Measurements from ENCODE around the gene TBXAS1. TPM values are rescaled to one million over a fixed set of nuclear protein-coding genes. Genes with fewer than 3 reads are reported as not detected.
A peak's percentile ranks its signal among the peaks of the same experiment; 100 is the strongest.

Gene TBXAS1
- total RNA-seq, 1 donor from 2014 or later: not detected

- DNase-seq: no peak
- TF ChIP-seq CTCF (IDR thresholded peaks at IDR 0.05; ENCODE audit: partially characterized antibody, unreplicated experiment): no peak
- peaks cover 6% of the 10 kb centered on the region for H3K27me3 Mint-ChIP-seq (ENCODE audit: unreplicated experiment)
Observed at GRCh38 chr7:140034421-140034820, 205.4 kb downstream of the TBXAS1 start.

GRCh38 chr7:140035400-140036223 lies 206.5 kb downstream of the TBXAS1 start:
- no peak for TF ChIP-seq CTCF (IDR thresholded peaks at IDR 0.05; ENCODE audit: partially characterized antibody, unreplicated experiment)
- Mint-ChIP-seq H3K27me3 (ENCODE audit: unreplicated experiment) (peaks cover 6% of the 10 kb centered on the region), H3K4me1 (ENCODE audit: low read depth, unreplicated experiment) (peaks cover 8% of the 10 kb centered on the region), H3K4me3 (ENCODE audit: unreplicated experiment) (no peak overlapping the region), H3K36me3 (ENCODE audit: unreplicated experiment) (no peaks in the 10 kb centered on the region), H3K9me3 (ENCODE audit: unreplicated experiment) (peaks cover 5% of the 10 kb centered on the region), H3K27ac (ENCODE audit: unreplicated experiment) (no peak overlapping the region)
- DNase-seq: no peak

More at GRCh38 chr7:140034421-140034820, 205.4 kb downstream of the TBXAS1 start:
- Mint-ChIP-seq H3K9me3 (ENCODE audit: unreplicated experiment) (no peaks in the 10 kb centered on the region), H3K27ac (ENCODE audit: unreplicated experiment) (no peak overlapping the region), H3K4me1 (ENCODE audit: low read depth, unreplicated experiment) (peaks cover 3% of the 10 kb centered on the region), H3K36me3 (ENCODE audit: unreplicated experiment) (no peaks in the 10 kb centered on the region), H3K4me3 (ENCODE audit: unreplicated experiment) (no peak overlapping the region)

- no peak for DNase-seq
- no peak for TF ChIP-seq CTCF (IDR thresholded peaks at IDR 0.05; ENCODE audit: partially characterized antibody, unreplicated experiment)
- H3K9me3 Mint-ChIP-seq (ENCODE audit: unreplicated experiment): peaks cover 5% of the 10 kb centered on the region
- no peak overlapping the region for H3K27ac Mint-ChIP-seq (ENCODE audit: unreplicated experiment)
- no peaks in the 10 kb centered on the region for H3K36me3 Mint-ChIP-seq (ENCODE audit: unreplicated experiment)
- peaks cover 6% of the 10 kb centered on the region for H3K27me3 Mint-ChIP-seq (ENCODE audit: unreplicated experiment)
- H3K4me1 Mint-ChIP-seq (ENCODE audit: low read depth, unreplicated experiment): peaks cover 8% of the 10 kb centered on the region
- no peak overlapping the region for H3K4me3 Mint-ChIP-seq (ENCODE audit: unreplicated experiment)
Observed at GRCh38 chr7:140036224-140036962, 207.3 kb downstream of the TBXAS1 start.

- TF ChIP-seq CTCF (IDR thresholded peaks at IDR 0.05; ENCODE audit: partially characterized antibody, unreplicated experiment): no peak
- no peak for DNase-seq
- Mint-ChIP-seq H3K36me3 (ENCODE audit: unreplicated experiment) (no peaks in the 10 kb centered on the region), H3K9me3 (ENCODE audit: unreplicated experiment) (peaks cover 5% of the 10 kb centered on the region), H3K4me1 (ENCODE audit: low read depth, unreplicated experiment) (peaks cover 8% of the 10 kb centered on the region), H3K4me3 (ENCODE audit: unreplicated experiment) (peak overlapping the region; percentile 5), H3K27me3 (ENCODE audit: unreplicated experiment) (peaks cover 6% of the 10 kb centered on the region), H3K27ac (ENCODE audit: unreplicated experiment) (peak overlapping the region; percentile 53)
Observed at GRCh38 chr7:140039066-140039465, 210.0 kb downstream of the TBXAS1 start.

- H3K27ac Mint-ChIP-seq (ENCODE audit: unreplicated experiment): peak overlapping the region; percentile 75
- H3K9me3 Mint-ChIP-seq (ENCODE audit: unreplicated experiment): peaks cover 5% of the 10 kb centered on the region
- H3K4me3 Mint-ChIP-seq (ENCODE audit: unreplicated experiment): no peak overlapping the region
Observed at GRCh38 chr7:140039896-140040295, 210.8 kb downstream of the TBXAS1 start.

More at GRCh38 chr7:140039896-140040295, 210.8 kb downstream of the TBXAS1 start:
- peaks cover 6% of the 10 kb centered on the region for H3K27me3 Mint-ChIP-seq (ENCODE audit: unreplicated experiment)
- DNase-seq: peak; percentile 30
- peaks cover 8% of the 10 kb centered on the region for H3K4me1 Mint-ChIP-seq (ENCODE audit: low read depth, unreplicated experiment)
- no peaks in the 10 kb centered on the region for H3K36me3 Mint-ChIP-seq (ENCODE audit: unreplicated experiment)
- TF ChIP-seq CTCF (IDR thresholded peaks at IDR 0.05; ENCODE audit: partially characterized antibody, unreplicated experiment): no peak

Measured in glutamatergic neuron (in vitro differentiated cells).